ENCODE measurements around the gene REEP3.
A peak's percentile ranks its signal among the peaks of the same experiment; 100 is the strongest.

REEP3 gene

GRCh38 chr10:63605197-63605967 lies 84.2 kb downstream of the REEP3 start:
- H3K36me3 ChIP-seq (ENCODE audit: low read depth): peaks cover 16% of the 10 kb centered on the region
- H3K27ac ChIP-seq (ENCODE audit: poor library complexity, severe bottlenecking): no peak overlapping the region
- H3K27me3 ChIP-seq (ENCODE audit: insufficient read depth, poor library complexity, severe bottlenecking): no peaks in the 10 kb centered on the region
- no peak for ATAC-seq (ENCODE audit: low read depth)
- TF ChIP-seq CTCF (IDR thresholded peaks at IDR 0.05; ENCODE audit: poor library complexity, severe bottlenecking): no peak
- no peak overlapping the region for H3K4me3 ChIP-seq (ENCODE audit: severe bottlenecking)
- H3K4me1 ChIP-seq (ENCODE audit: insufficient read depth, poor library complexity, severe bottlenecking): no peaks in the 10 kb centered on the region
- DNase-seq (ENCODE audit: low spot score): no peak
- no peaks in the 10 kb centered on the region for H3K9me3 ChIP-seq (ENCODE audit: severe bottlenecking)

GRCh38 chr10:63608511-63608910 lies 87.3 kb downstream of the REEP3 start:
- Histone ChIP-seq H3K4me3 (ENCODE audit: severe bottlenecking) (no peak overlapping the region), H3K9me3 (ENCODE audit: severe bottlenecking) (no peaks in the 10 kb centered on the region), H3K36me3 (ENCODE audit: low read depth) (peaks cover 16% of the 10 kb centered on the region), H3K27me3 (ENCODE audit: insufficient read depth, poor library complexity, severe bottlenecking) (no peaks in the 10 kb centered on the region), H3K27ac (ENCODE audit: poor library complexity, severe bottlenecking) (no peak overlapping the region), H3K4me1 (ENCODE audit: insufficient read depth, poor library complexity, severe bottlenecking) (peaks cover 11% of the 10 kb centered on the region)
- ATAC-seq (ENCODE audit: low read depth): no peak
- TF ChIP-seq CTCF (IDR thresholded peaks at IDR 0.05; ENCODE audit: poor library complexity, severe bottlenecking): no peak
- DNase-seq (ENCODE audit: low spot score): no peak

GRCh38 chr10:63611078-63611477 lies 89.9 kb downstream of the REEP3 start:
- Histone ChIP-seq H3K4me3 (ENCODE audit: severe bottlenecking) (no peak overlapping the region), H3K27ac (ENCODE audit: poor library complexity, severe bottlenecking) (peak overlapping the region; percentile 28), H3K4me1 (ENCODE audit: insufficient read depth, poor library complexity, severe bottlenecking) (peaks cover 11% of the 10 kb centered on the region), H3K36me3 (ENCODE audit: low read depth) (peaks cover 14% of the 10 kb centered on the region), H3K27me3 (ENCODE audit: insufficient read depth, poor library complexity, severe bottlenecking) (no peaks in the 10 kb centered on the region), H3K9me3 (ENCODE audit: severe bottlenecking) (no peaks in the 10 kb centered on the region)
- DNase-seq (ENCODE audit: low spot score) (no peak), ATAC-seq (ENCODE audit: low read depth) (peak; percentile 67)
- TF ChIP-seq CTCF (IDR thresholded peaks at IDR 0.05; ENCODE audit: poor library complexity, severe bottlenecking): no peak

- Histone ChIP-seq H3K4me1 (ENCODE audit: insufficient read depth, poor library complexity, severe bottlenecking) (peaks cover 11% of the 10 kb centered on the region), H3K27me3 (ENCODE audit: insufficient read depth, poor library complexity, severe bottlenecking) (no peaks in the 10 kb centered on the region), H3K36me3 (ENCODE audit: low read depth) (peaks cover 29% of the 10 kb centered on the region), H3K9me3 (ENCODE audit: severe bottlenecking) (no peaks in the 10 kb centered on the region), H3K4me3 (ENCODE audit: severe bottlenecking) (no peak overlapping the region), H3K27ac (ENCODE audit: poor library complexity, severe bottlenecking) (no peak overlapping the region)
- no peak for DNase-seq (ENCODE audit: low spot score)
- ATAC-seq (ENCODE audit: low read depth): no peak
- TF ChIP-seq CTCF (IDR thresholded peaks at IDR 0.05; ENCODE audit: poor library complexity, severe bottlenecking): no peak
Measured at GRCh38 chr10:63614371-63614891, 93.2 kb downstream of the REEP3 start.

GRCh38 chr10:63618552-63618951 lies 97.4 kb downstream of the REEP3 start:
- DNase-seq (ENCODE audit: low spot score): no peak
- Histone ChIP-seq H3K27me3 (ENCODE audit: insufficient read depth, poor library complexity, severe bottlenecking) (no peaks in the 10 kb centered on the region), H3K4me3 (ENCODE audit: severe bottlenecking) (no peak overlapping the region), H3K36me3 (ENCODE audit: low read depth) (peaks cover 51% of the 10 kb centered on the region), H3K27ac (ENCODE audit: poor library complexity, severe bottlenecking) (no peak overlapping the region), H3K9me3 (ENCODE audit: severe bottlenecking) (no peaks in the 10 kb centered on the region), H3K4me1 (ENCODE audit: insufficient read depth, poor library complexity, severe bottlenecking) (no peaks in the 10 kb centered on the region)
- ATAC-seq (ENCODE audit: low read depth): no peak
- no peak for TF ChIP-seq CTCF (IDR thresholded peaks at IDR 0.05; ENCODE audit: poor library complexity, severe bottlenecking)
